Naive B cell (primary cell): ENCODE measurements around the gene LRMDA. TPM values are rescaled to one million over a fixed set of nuclear protein-coding genes. Genes with fewer than 3 reads are reported as not detected.
A peak's percentile ranks its signal among the peaks of the same experiment; 100 is the strongest.

Experiments used
- ATAC-seq, 2 donors: fragments of 150-1000 bp; cut with Tn5 transposase; 2 replicates each; pipeline ENCODE4 v1.10.0; 2021; ENCODE audit warnings: low read depth in 2 of 2, mild to moderate bottlenecking in 2 of 2, moderate library complexity in 2 of 2
- DNase-seq: peaks from one replicate; pipeline ENCODE4 v3.0.0; 2022
- H3K27ac Mint-ChIP-seq, 6 donors: one replicate each; pipeline ENCODE4 v1.8.0; 2020 to 2022; ENCODE audit warnings: mild to moderate bottlenecking in 6 of 6, mixed read lengths in 6 of 6, moderate library complexity in 5 of 6, inconsistent platforms in 2 of 6
- H3K27me3 Mint-ChIP-seq, 3 donors: one replicate each; pipeline ENCODE4 v1.8.0; 2021 to 2022; ENCODE audit warnings: mixed read lengths in 3 of 3, mild to moderate bottlenecking in 1 of 3
- H3K36me3 Mint-ChIP-seq, 2 donors: one replicate each; pipeline ENCODE4 v1.8.0; 2020 to 2022; ENCODE audit warnings: mixed read lengths in 2 of 2, inconsistent platforms in 1 of 2, mild to moderate bottlenecking in 1 of 2
- H3K4me1 Mint-ChIP-seq, 3 donors: one replicate each; pipeline ENCODE4 v1.8.0; 2020 to 2022; ENCODE audit warnings: mixed read lengths in 3 of 3, inconsistent platforms in 1 of 3, mild to moderate bottlenecking in 1 of 3, moderate library complexity in 1 of 3
- H3K4me3 Mint-ChIP-seq, 8 donors: one replicate each; pipeline ENCODE4 v1.8.0; 2020 to 2022; ENCODE audit warnings: mild to moderate bottlenecking in 8 of 8, mixed read lengths in 8 of 8, moderate library complexity in 8 of 8, inconsistent platforms in 2 of 8
- H3K9me3 Mint-ChIP-seq, 7 donors: one replicate each; pipeline ENCODE4 v1.8.0; 2020 to 2022; ENCODE audit warnings: mixed read lengths in 7 of 7, mild to moderate bottlenecking in 5 of 7, inconsistent platforms in 2 of 7, moderate library complexity in 1 of 7
- polyA plus RNA-seq, 6 donors: library from polyadenylated mRNA; unstranded; fragments of 300-500 nt; fragmentation: Illumina TruSeq; gene quantifications; one replicate each; pipeline ENCODE4 v1.2.3, GENCODE V29; 2021; ENCODE audit warnings: low read depth in 6 of 6

LRMDA gene
- polyA plus RNA-seq, 6 donors from 2014 or later = 2.1 TPM; not detected in 5

- Mint-ChIP-seq H3K27me3 (peaks cover 0 to 5% (median 0%) of the 10 kb centered on the region in 3 donors), H3K27ac (no peak overlapping the region), H3K9me3 (peaks cover 0 to 7% (median 2%) of the 10 kb centered on the region in 7 donors), H3K36me3 (peaks cover 0 to 4% of the 10 kb centered on the region in 2 donors), H3K4me1 (no peaks in the 10 kb centered on the region), H3K4me3 (no peak overlapping the region)
- ATAC-seq = no peak
- no peak for DNase-seq
These were observed 55.8 kb downstream of the LRMDA start for GRCh38 chr10:75487087-75487754.

- H3K36me3 Mint-ChIP-seq = peaks cover 0 to 4% of the 10 kb centered on the region in 2 donors
- no peak for DNase-seq
- H3K27me3 Mint-ChIP-seq = peaks cover 0 to 5% (median 0%) of the 10 kb centered on the region in 3 donors
- no peak overlapping the region for H3K4me3 Mint-ChIP-seq
- no peaks in the 10 kb centered on the region for H3K4me1 Mint-ChIP-seq
- no peak overlapping the region for H3K27ac Mint-ChIP-seq
- no peak for ATAC-seq
- peaks cover 0 to 7% (median 2%) of the 10 kb centered on the region in 7 donors for H3K9me3 Mint-ChIP-seq
These were observed 56.3 kb downstream of the LRMDA start for GRCh38 chr10:75487755-75488125.

- DNase-seq = no peak
These were observed 60.9 kb downstream of the LRMDA start for GRCh38 chr10:75492173-75492925.

GRCh38 chr10:75493464-75493863 lies 62.0 kb downstream of the LRMDA start:
- Mint-ChIP-seq H3K4me3 (no peak overlapping the region), H3K4me1 (no peaks in the 10 kb centered on the region), H3K9me3 (no peaks in the 10 kb centered on the region), H3K27me3 (peaks cover 0 to 17% (median 0%) of the 10 kb centered on the region in 3 donors), H3K36me3 (peaks cover 0 to 4% of the 10 kb centered on the region in 2 donors), H3K27ac (peak overlapping the region in 1 of 6 donors; percentile 47)
- DNase-seq = no peak
- ATAC-seq = no peak

More at GRCh38 chr10:75492173-75492925, 60.9 kb downstream of the LRMDA start:
- Mint-ChIP-seq H3K27me3 (peaks cover 0 to 6% (median 0%) of the 10 kb centered on the region in 3 donors), H3K36me3 (peaks cover 0 to 4% of the 10 kb centered on the region in 2 donors), H3K4me1 (no peaks in the 10 kb centered on the region), H3K9me3 (no peaks in the 10 kb centered on the region), H3K4me3 (no peak overlapping the region), H3K27ac (no peak overlapping the region)
- no peak for ATAC-seq

DNA sequence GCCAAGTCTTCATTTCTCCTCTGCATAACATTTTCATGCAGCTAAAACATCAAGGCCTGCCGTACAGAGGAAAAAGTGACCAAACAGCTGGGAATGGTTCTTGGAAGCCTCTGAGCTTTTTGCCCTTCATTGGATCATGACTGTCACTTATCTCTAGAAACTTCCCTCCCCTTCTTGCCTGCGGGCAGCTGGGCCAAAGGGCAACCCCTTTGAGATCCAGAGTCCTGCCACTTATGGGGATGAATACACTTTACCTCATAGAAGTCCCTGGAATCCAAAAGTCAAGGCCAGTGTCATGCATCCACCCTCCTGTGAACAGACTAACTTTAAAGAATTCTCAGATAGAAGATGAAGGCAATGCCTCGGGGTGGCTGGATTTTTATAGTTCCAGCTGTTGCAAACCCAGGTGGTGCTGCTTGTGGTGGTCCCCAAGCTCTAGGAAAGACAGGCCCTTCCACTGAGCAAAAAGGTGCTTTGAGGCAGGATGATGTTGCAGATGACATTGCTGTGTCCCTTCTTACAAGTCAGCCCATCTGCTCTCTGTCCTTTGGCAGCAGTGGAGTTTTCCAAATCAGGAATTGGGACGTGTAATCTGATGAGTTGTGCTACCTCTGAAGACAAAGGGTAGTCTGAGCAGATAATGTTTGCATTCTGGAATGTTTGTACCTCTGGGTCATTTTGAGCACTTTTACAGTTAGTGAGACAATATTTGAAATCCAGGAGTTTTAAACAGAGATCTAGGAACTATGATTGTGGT lies 64.2 kb downstream of the LRMDA start:
- Mint-ChIP-seq H3K36me3 (peaks cover 0 to 4% of the 10 kb centered on the region in 2 donors), H3K27me3 (peaks cover 0 to 23% (median 4%) of the 10 kb centered on the region in 3 donors), H3K4me3 (no peak overlapping the region), H3K9me3 (no peaks in the 10 kb centered on the region), H3K27ac (no peak overlapping the region), H3K4me1 (no peaks in the 10 kb centered on the region)
- DNase-seq = no peak
- no peak for ATAC-seq

GRCh38 chr10:75496191-75496567 lies 64.8 kb downstream of the LRMDA start:
- Mint-ChIP-seq H3K27ac (no peak overlapping the region), H3K27me3 (peaks cover 0 to 23% (median 4%) of the 10 kb centered on the region in 3 donors), H3K4me3 (no peak overlapping the region), H3K36me3 (peaks cover 0 to 4% of the 10 kb centered on the region in 2 donors), H3K9me3 (no peaks in the 10 kb centered on the region), H3K4me1 (no peaks in the 10 kb centered on the region)
- DNase-seq = no peak
- no peak for ATAC-seq

DNA sequence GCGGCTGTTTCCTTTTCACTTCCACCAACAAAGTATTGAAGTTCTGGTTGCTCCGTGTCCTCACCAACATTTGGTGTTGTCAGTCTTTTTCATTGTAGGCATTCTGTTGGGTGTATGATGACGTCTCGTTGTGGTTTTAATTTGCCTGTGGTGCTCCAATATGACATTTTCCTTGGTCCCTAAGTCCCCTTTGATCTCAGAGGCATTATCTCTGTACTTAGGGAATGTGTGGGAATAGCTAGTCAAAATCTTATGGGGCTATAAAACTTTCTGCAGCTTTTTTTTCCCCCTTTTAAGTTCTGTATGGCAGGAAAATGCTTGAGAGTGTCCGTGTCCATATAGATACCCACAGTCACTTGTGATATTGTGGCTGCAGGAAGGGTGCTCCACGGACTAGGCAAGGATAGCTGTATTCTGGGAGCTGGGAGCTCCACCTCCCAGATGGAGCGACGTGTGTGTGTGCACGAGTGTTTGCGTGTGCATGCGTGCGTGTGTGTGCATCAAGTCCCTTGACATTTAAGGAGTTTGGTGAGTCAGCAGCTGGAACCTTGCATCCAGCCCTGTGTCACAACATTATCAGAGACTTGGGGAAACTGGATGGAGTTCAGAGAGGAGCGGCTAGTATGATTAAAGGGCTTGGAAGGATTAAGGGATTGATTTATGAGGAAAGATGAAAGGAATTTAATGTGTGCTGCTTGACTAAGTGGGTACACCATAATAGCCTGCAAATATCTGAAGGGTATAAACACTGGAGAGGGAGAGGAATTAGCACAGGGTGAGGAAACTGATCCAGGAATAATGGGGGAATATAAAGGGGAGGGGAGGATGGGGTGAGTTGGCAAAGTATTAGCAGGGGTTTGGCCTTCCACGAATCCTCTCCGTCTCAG lies 66.8 kb downstream of the LRMDA start:
- H3K4me3 Mint-ChIP-seq = no peak overlapping the region
- no peaks in the 10 kb centered on the region for H3K36me3 Mint-ChIP-seq
- H3K4me1 Mint-ChIP-seq = no peaks in the 10 kb centered on the region
- peaks cover 0 to 2% (median 0%) of the 10 kb centered on the region in 7 donors for H3K9me3 Mint-ChIP-seq
- H3K27ac Mint-ChIP-seq = no peak overlapping the region
- DNase-seq = no peak
- peaks cover 0 to 23% (median 4%) of the 10 kb centered on the region in 3 donors for H3K27me3 Mint-ChIP-seq
- no peak for ATAC-seq

DNA sequence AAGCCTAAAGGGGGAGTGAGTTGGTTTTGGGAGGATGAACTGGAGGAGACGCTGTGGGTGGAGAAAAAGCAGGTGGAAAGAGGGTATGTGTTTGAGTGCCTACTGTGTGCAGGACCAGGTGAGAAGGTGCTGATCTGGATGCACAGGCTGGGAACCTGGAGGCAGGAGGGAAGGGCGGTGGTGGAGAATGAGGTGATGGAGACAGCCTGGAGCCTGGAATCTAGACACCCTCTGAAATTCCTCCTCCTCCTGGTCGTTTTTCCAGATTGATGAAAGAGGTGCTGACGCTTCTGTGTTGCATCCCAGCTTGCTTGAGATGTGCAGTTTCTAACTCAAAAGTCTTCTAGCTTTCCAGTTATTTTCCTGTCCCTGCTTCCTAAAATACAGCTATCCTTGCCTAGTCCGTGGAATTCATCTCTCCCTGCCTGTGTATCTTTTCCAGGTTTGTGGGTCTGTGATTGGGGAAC lies 67.5 kb downstream of the LRMDA start:
- H3K9me3 Mint-ChIP-seq = peaks cover 0 to 2% (median 0%) of the 10 kb centered on the region in 7 donors
- H3K4me3 Mint-ChIP-seq = no peak overlapping the region
- no peaks in the 10 kb centered on the region for H3K4me1 Mint-ChIP-seq
- no peak for DNase-seq
- ATAC-seq = no peak
- no peak overlapping the region for H3K27ac Mint-ChIP-seq
- H3K27me3 Mint-ChIP-seq = peaks cover 0 to 23% (median 4%) of the 10 kb centered on the region in 3 donors
- no peaks in the 10 kb centered on the region for H3K36me3 Mint-ChIP-seq

DNA sequence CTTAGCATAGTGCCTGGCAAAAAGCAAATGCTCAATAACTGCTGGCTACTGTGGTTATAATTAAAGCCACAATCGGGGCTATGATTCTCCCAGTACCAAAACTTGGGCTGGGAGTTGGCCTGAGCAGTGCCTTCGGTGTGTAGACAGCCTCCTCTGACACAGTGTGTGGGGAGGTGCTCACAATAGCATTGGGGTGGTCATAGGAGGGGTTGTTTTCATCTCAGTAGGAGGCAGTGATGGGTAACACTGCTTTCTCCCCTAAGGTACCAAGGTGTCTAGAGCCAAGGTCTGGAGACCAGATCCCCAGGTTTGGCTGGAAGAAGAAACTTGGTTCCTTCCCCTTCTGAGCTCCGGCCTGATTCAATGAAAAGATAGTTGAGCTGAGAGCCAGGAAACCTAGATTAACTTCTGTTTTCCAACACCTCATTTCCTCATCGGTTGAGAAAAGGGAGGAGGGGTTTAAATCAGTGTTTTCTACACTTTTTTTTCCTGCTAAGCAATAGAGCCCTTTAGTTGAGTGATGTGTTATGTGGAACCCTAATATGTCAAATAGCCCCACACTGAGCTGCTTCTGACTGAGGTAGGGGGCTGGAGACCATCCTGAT lies 68.2 kb downstream of the LRMDA start:
- Mint-ChIP-seq H3K4me1 (no peaks in the 10 kb centered on the region), H3K27ac (no peak overlapping the region), H3K27me3 (peaks cover 0 to 23% (median 4%) of the 10 kb centered on the region in 3 donors), H3K4me3 (no peak overlapping the region), H3K9me3 (peaks cover 0 to 2% (median 0%) of the 10 kb centered on the region in 7 donors), H3K36me3 (no peaks in the 10 kb centered on the region)
- ATAC-seq (no peak), DNase-seq (no peak)

DNA sequence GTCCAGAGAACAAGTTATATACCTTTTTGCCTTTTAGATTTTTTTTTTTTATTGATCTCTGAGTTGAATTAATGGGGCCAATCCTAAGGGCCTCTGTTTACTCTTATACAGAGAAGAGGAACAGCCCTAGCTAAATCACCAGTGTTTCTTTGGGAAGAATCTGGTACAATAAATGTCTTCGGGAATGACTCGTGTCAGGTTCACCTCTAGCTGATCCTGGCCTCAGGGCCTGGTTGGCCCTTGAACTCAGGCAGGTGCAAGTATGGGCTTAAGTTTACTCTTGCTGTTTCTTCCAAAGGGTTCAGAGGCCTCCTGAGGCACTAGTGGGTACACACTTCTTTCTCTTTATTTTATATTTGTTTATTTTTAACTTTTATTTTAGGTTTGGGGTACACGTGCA lies 71.0 kb downstream of the LRMDA start:
- H3K4me3 Mint-ChIP-seq = no peak overlapping the region
- H3K27ac Mint-ChIP-seq = no peak overlapping the region
- DNase-seq (no peak), ATAC-seq (no peak)
- peaks cover 0 to 2% (median 0%) of the 10 kb centered on the region in 7 donors for H3K9me3 Mint-ChIP-seq
- H3K36me3 Mint-ChIP-seq = no peaks in the 10 kb centered on the region
- H3K27me3 Mint-ChIP-seq = peaks cover 0 to 17% (median 4%) of the 10 kb centered on the region in 3 donors
- no peaks in the 10 kb centered on the region for H3K4me1 Mint-ChIP-seq

DNA sequence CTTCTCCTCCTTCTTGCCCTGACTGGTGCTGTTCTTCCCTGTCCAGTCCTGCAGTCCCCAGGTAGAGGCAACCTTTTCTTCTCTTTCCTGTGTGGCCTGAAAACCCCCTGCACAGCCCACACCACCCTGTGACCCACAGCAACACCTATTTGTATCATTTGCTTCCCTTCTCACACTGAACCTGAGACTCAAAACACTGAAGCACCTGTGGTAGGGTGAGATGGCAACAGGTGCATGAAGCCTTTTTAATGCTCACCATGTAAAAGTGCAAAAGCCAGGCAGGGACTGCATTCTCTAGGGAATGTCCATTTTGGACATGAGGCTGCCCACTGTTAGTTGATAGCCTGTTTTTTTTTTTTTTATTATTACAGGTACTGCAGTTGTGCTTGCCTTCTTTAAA lies 71.4 kb downstream of the LRMDA start:
- H3K36me3 Mint-ChIP-seq = no peaks in the 10 kb centered on the region
- ATAC-seq (no peak), DNase-seq (no peak)
- H3K4me1 Mint-ChIP-seq = no peaks in the 10 kb centered on the region
- no peak overlapping the region for H3K27ac Mint-ChIP-seq
- H3K4me3 Mint-ChIP-seq = no peak overlapping the region
- peaks cover 0 to 2% (median 0%) of the 10 kb centered on the region in 7 donors for H3K9me3 Mint-ChIP-seq
- H3K27me3 Mint-ChIP-seq = peaks cover 0 to 12% (median 4%) of the 10 kb centered on the region in 3 donors

DNA sequence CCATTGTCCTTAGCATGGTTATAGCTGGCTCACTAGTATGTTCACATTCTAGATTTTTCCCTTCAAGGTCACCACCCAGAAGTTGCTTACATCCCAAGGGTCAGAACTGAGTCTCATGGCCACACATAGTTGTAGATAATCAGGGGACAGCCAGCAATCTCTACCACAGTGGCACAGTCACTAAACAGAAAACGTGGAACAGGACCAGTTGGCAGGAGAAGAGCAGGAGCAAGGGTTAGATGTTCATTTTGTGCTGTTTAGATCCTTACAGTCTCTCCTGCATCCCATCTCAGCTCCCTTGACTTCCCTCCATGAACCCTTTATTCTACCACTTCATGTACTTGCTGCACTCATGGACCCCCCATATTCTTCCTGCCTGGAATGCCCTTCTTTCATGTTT lies 73.9 kb downstream of the LRMDA start:
- no peak overlapping the region for H3K27ac Mint-ChIP-seq
- ATAC-seq (no peak), DNase-seq (no peak)
- H3K4me1 Mint-ChIP-seq = no peaks in the 10 kb centered on the region
- H3K36me3 Mint-ChIP-seq = no peaks in the 10 kb centered on the region
- H3K4me3 Mint-ChIP-seq = no peak overlapping the region
- peaks cover 0 to 2% (median 0%) of the 10 kb centered on the region in 7 donors for H3K9me3 Mint-ChIP-seq
- H3K27me3 Mint-ChIP-seq = peaks cover 0 to 7% (median 0%) of the 10 kb centered on the region in 3 donors
